Neural progenitor cell (in vitro differentiated cells): ENCODE measurements around the gene CFDP1. TPM values are rescaled to one million over a fixed set of nuclear protein-coding genes. Genes with fewer than 3 reads are reported as not detected.

Source experiments
- DNase-seq: peaks from one replicate; pipeline ENCODE4 v3.0.0-alpha.2; 2016; ENCODE audit warnings: low spot score
- H2AFZ ChIP-seq: fragments of 200-600 bp; sonication (generic); replicated peaks from 2 replicates; pipeline ENCODE4 v1.6.1; 2016; ENCODE audit warnings: antibody characterized with exemption
- H3F3A ChIP-seq: fragments of 200-600 bp; sonication (generic); 2 replicates; pipeline ENCODE4 v1.6.1; 2016; ENCODE audit warnings: antibody characterized with exemption, low read depth
- H3K27ac ChIP-seq: fragments of 200-600 bp; sonication (generic); 2 replicates; pipeline ENCODE4 v1.5.1; 2016; ENCODE audit warnings: mild to moderate bottlenecking
- H3K27me3 ChIP-seq: fragments of 200-600 bp; sonication (generic); 2 replicates; pipeline ENCODE4 v1.6.1; 2016; ENCODE audit warnings: mild to moderate bottlenecking, moderate library complexity
- H3K36me3 ChIP-seq: fragments of 200-600 bp; sonication (generic); 2 replicates; pipeline ENCODE4 v1.5.1; 2016
- H3K4me1 ChIP-seq: fragments of 200-600 bp; sonication (generic); 2 replicates; pipeline ENCODE4 v1.6.1; 2016; ENCODE audit warnings: mixed run types
- H3K4me2 ChIP-seq: fragments of 200-600 bp; sonication (generic); 2 replicates; pipeline ENCODE4 v1.6.1; 2016
- H3K4me3 ChIP-seq: fragments of 200-600 bp; sonication (generic); 2 replicates; pipeline ENCODE4 v1.5.1; 2016
- H3K79me2 ChIP-seq: fragments of 200-600 bp; sonication (generic); 2 replicates; pipeline ENCODE4 v1.6.1; 2016; ENCODE audit warnings: low read depth
- H3K9ac ChIP-seq: fragments of 200-600 bp; sonication (generic); 2 replicates; pipeline ENCODE4 v1.6.1; 2016
- H3K9me3 ChIP-seq: fragments of 200-600 bp; sonication (generic); 2 replicates; pipeline ENCODE4 v1.5.1; 2016; ENCODE audit warnings: low read depth
- H4K20me1 ChIP-seq: fragments of 200-600 bp; sonication (generic); 2 replicates; pipeline ENCODE4 v1.6.1; 2016; ENCODE audit warnings: low read depth
- H3K27ac Mint-ChIP-seq: 3 replicates; pipeline ENCODE4 v1.8.0; 2021; ENCODE audit warnings: mixed read lengths
- H3K27me3 Mint-ChIP-seq: 2 replicates; pipeline ENCODE4 v1.8.0; 2022; ENCODE audit warnings: low read depth, mild to moderate bottlenecking, inconsistent platforms, moderate library complexity, mixed read lengths; ENCODE audit not compliant: insufficient read depth
- H3K36me3 Mint-ChIP-seq: 3 replicates; pipeline ENCODE4 v1.8.0; 2021; ENCODE audit warnings: mixed read lengths
- H3K4me1 Mint-ChIP-seq: 3 replicates; pipeline ENCODE4 v1.8.0; 2021; ENCODE audit warnings: mixed read lengths
- H3K4me3 Mint-ChIP-seq: 3 replicates; pipeline ENCODE4 v1.8.0; 2021; ENCODE audit warnings: mild to moderate bottlenecking, moderate library complexity, mixed read lengths
- H3K9me3 Mint-ChIP-seq: 3 replicates; pipeline ENCODE4 v1.8.0; 2020; ENCODE audit warnings: mixed read lengths
- EZH2 ChIP-seq: fragments of 200-600 bp; sonication (generic); IDR thresholded peaks from 2 replicates; pipeline ENCODE4 v1.6.1; 2017; ENCODE audit warnings: antibody characterized with exemption, mild to moderate bottlenecking, moderate library complexity
- EZH2phosphoT487 ChIP-seq: fragments of 200-600 bp; sonication (generic); IDR thresholded peaks from 2 replicates; pipeline ENCODE4 v1.6.1; 2017; ENCODE audit warnings: antibody characterized with exemption
- total RNA-seq: library from RNA; depleted of rRNA; stranded (reverse); fragments of >200 nt; gene quantifications from 2 replicates; pipeline ENCODE4 v1.2.3, GENCODE V29; 2015; ENCODE audit warnings: low replicate concordance
- TF ChIP-seq, protein P1 (sequence below): fragments of 200-600 bp; sonication (generic); IDR thresholded peaks from 2 replicates; pipeline ENCODE4 v1.5.1; 2017; ENCODE audit warnings: antibody characterized with exemption, mild to moderate bottlenecking

The CFDP1 gene
- total RNA-seq, 1 donor from 2014 or later, result 159 TPM

- Mint-ChIP-seq H3K4me3 (peak overlapping the region; percentile 6), H3K4me1 (peaks cover 58% of the 10 kb centered on the region), H3K27ac (no peak overlapping the region)
Observed at GRCh38 chr16:75460446-75460845, 27.1 kb upstream of the CFDP1 start.

GRCh38 chr16:75459691-75460090, 26.4 kb upstream of the CFDP1 start:
- Histone ChIP-seq H3K79me2 (peaks cover 90% of the 10 kb centered on the region), H3F3A (peaks cover 30% of the 10 kb centered on the region), H3K9me3 (no peaks in the 10 kb centered on the region), H3K4me2 (peak overlapping the region; percentile 56), H3K27ac (no peak overlapping the region), H3K4me1 (peaks cover 56% of the 10 kb centered on the region), H2AFZ (no peak overlapping the region), H4K20me1 (peaks cover 88% of the 10 kb centered on the region), H3K4me3 (no peak overlapping the region), H3K36me3 (no peaks in the 10 kb centered on the region), H3K27me3 (no peaks in the 10 kb centered on the region), H3K9ac (no peak overlapping the region)
- H3K27me3 Mint-ChIP-seq, result peaks cover 2% of the 10 kb centered on the region
- H3K4me3 Mint-ChIP-seq, result peak overlapping the region; percentile 12
- TF ChIP-seq, protein P1, sequence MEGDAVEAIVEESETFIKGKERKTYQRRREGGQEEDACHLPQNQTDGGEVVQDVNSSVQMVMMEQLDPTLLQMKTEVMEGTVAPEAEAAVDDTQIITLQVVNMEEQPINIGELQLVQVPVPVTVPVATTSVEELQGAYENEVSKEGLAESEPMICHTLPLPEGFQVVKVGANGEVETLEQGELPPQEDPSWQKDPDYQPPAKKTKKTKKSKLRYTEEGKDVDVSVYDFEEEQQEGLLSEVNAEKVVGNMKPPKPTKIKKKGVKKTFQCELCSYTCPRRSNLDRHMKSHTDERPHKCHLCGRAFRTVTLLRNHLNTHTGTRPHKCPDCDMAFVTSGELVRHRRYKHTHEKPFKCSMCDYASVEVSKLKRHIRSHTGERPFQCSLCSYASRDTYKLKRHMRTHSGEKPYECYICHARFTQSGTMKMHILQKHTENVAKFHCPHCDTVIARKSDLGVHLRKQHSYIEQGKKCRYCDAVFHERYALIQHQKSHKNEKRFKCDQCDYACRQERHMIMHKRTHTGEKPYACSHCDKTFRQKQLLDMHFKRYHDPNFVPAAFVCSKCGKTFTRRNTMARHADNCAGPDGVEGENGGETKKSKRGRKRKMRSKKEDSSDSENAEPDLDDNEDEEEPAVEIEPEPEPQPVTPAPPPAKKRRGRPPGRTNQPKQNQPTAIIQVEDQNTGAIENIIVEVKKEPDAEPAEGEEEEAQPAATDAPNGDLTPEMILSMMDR, result no peak
- TF ChIP-seq EZH2phosphoT487 (no peak), EZH2 (no peak)
- peaks cover 63% of the 10 kb centered on the region for H3K4me1 Mint-ChIP-seq
- H3K9me3 Mint-ChIP-seq, result no peaks in the 10 kb centered on the region
- no peak overlapping the region for H3K27ac Mint-ChIP-seq
- DNase-seq, result no peak
- H3K36me3 Mint-ChIP-seq, result peaks cover 20% of the 10 kb centered on the region

More at GRCh38 chr16:75460446-75460845, 27.1 kb upstream of the CFDP1 start:
- Histone ChIP-seq H3K79me2 (peaks cover 83% of the 10 kb centered on the region), H4K20me1 (peaks cover 81% of the 10 kb centered on the region), H3K4me2 (peak overlapping the region; percentile 56), H3K36me3 (no peaks in the 10 kb centered on the region), H3K4me3 (peak overlapping the region; percentile 6), H2AFZ (no peak overlapping the region), H3F3A (peaks cover 22% of the 10 kb centered on the region), H3K27ac (no peak overlapping the region), H3K4me1 (peaks cover 48% of the 10 kb centered on the region), H3K9me3 (no peaks in the 10 kb centered on the region), H3K27me3 (no peaks in the 10 kb centered on the region), H3K9ac (no peak overlapping the region)
- H3K9me3 Mint-ChIP-seq, result peaks cover 2% of the 10 kb centered on the region
- peaks cover 22% of the 10 kb centered on the region for H3K36me3 Mint-ChIP-seq
- H3K27me3 Mint-ChIP-seq, result peaks cover 6% of the 10 kb centered on the region
- peak; percentile 56 for DNase-seq
- TF ChIP-seq EZH2 (no peak), EZH2phosphoT487 (no peak)
- TF ChIP-seq, protein P1, result no peak

DNA sequence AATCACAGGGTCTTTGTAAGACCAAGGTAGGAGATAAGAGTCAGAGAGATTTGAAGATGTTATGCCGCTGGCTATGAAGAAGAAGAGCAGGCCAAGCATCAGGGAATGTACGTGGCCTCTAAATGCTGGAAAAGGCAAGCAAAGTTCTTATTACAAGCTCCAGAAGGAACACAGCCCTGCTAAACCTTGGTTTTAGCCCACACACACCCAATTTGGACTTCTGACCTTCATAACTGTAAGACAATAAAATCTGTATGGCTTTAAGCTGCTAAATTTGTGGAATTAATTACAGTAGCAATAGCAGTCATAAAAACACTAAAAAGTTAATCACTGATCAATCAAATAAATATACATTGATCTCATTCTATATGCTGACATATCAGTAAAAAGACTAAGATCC, 25.1 kb upstream of the CFDP1 start:
- Histone ChIP-seq H3K9me3 (no peaks in the 10 kb centered on the region), H2AFZ (no peak overlapping the region), H3K4me1 (peaks cover 68% of the 10 kb centered on the region), H4K20me1 (peaks cover 97% of the 10 kb centered on the region), H3K79me2 (peaks cover 96% of the 10 kb centered on the region), H3K36me3 (no peaks in the 10 kb centered on the region), H3K4me2 (no peak overlapping the region), H3K9ac (no peak overlapping the region), H3K27ac (no peak overlapping the region), H3K4me3 (no peak overlapping the region), H3F3A (peaks cover 31% of the 10 kb centered on the region), H3K27me3 (no peaks in the 10 kb centered on the region)
- Mint-ChIP-seq H3K4me1 (peaks cover 73% of the 10 kb centered on the region), H3K9me3 (no peaks in the 10 kb centered on the region), H3K4me3 (no peak overlapping the region), H3K27ac (no peak overlapping the region), H3K36me3 (peaks cover 20% of the 10 kb centered on the region), H3K27me3 (peaks cover 2% of the 10 kb centered on the region)
- no peak for DNase-seq
- TF ChIP-seq, protein P1, result no peak
- TF ChIP-seq EZH2phosphoT487, result no peak
- no peak for TF ChIP-seq EZH2
